GM18951 (cell line): Measurements from ENCODE around the gene C1QA.

Experiments used
- POLR2A ChIP-seq: IDR thresholded peaks from 4 replicates; pipeline ENCODE4 v1.6.1; 2011; ENCODE audit warnings: mild to moderate bottlenecking; ENCODE audit not compliant: insufficient read length, insufficient read depth; ENCODE audit errors: extremely low read depth
- in situ Hi-C: fragments of 300-500 bp; cut with MboI; formaldehyde crosslinking; loops from one replicate; pipeline ENCODE4 v1.12.0; 2022; ENCODE audit warnings: low sequenced_read_pairs, mixed read lengths, inconsistent platforms; ENCODE audit not compliant: unreplicated experiment

Gene C1QA

DNA sequence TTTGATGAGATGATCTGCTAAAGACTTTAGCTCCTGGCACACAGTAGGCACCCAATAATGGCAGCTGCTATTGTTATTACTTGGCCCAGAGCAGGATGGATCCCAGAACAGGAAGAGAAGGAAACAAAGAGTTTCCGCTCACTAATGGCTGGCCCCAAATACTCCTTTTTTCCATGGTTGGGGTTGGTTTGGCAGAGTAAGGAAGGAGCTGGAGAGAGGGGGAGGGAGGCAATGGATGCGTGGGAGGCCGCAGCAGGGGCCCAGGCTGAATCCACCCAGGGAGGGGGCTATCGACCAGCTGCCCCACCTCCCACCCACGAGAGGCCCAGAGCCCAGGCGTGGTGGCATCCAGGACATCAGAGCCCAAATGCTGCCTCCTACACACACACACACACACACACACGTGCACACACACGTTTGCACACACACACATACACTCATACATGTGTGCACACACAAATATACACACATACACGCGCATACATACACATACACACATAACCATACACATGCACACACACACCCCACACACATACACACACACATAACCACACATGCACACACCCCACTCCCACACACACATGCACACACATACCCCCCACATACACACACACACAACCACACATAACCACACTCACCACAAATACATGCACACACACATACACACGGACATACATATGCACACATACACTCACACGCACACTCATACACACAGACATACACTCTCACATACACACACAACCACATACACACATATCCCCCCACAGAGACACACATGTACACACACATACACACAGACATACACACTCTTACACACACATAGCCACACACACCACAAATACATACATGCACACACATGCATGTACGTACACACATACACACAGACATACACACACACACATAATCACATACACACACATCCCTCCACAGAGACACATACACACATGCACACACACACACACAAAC, 41.8 kb downstream of the C1QA start:
- no peak for TF ChIP-seq POLR2A
- in situ Hi-C loops: no loop called here

DNA sequence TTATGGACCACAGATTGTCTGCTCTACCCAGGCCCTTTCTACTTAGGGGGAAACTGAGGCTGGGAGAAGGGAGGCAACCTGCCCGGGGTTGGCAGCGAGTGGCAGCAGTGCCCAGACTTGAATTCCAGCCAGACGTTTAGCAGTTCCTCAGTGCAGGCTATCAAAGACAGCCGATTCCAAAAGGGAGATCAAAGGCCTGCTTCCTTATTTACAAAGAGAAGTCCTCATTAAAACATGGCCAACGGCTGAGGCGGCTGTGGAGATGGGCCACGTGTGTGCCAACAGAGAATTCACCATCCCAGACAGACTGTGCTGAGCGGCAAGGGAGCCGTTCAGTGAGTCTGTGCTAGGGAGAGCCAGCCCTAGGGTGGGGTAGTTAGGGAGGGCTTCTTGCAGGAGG, 44.3 kb downstream of the C1QA start:
- in situ Hi-C loops: no loop called here
- no peak for TF ChIP-seq POLR2A

GRCh38 chr1:22681556-22682276, 45.3 kb downstream of the C1QA start:
- in situ Hi-C loops: no loop called here
- no peak for TF ChIP-seq POLR2A

DNA sequence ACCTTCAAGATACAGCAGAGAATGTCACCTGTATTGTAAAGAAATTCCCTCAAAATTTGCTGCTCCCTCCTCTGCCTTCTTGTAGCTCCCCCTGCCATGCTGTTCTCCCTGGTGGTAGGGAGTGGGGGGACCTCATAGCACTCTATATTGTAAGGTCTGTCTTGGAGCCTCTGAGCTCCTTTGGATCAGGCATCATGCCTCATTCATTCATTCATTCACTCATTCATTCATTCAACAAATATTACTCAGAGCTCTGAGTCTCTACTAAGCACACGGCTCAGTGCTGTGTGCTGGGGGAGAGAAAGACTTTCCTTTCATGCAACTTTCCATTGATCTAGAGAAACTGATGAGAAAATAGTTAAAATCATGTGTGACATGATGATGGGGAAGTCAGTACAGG, 47.1 kb downstream of the C1QA start:
- no peak for TF ChIP-seq POLR2A
- in situ Hi-C loops: no loop called here

DNA sequence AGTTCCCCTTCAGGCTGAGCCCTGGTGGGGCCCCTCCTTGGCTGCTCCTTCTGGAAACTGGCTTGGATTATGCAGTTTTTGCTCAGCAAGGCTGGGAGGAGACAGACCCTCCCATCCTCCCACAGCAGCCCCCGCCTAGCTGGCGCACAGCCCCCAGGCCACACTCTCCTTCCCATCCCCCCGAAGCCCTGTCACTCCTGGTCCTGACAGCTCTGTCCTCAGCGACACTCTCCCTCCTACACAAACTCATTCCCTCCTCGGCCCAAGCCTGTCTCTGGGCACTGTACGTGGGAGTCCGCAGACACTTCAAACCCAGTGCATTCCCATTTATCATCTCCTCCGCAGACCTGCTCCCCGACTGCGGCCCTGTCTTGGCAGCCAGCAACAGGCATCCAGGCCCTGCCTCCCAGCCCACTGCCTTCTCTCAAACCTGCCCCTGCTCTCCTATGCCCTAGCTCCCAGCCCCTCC, 49.2 kb downstream of the C1QA start:
- no peak for TF ChIP-seq POLR2A
- in situ Hi-C loops: no loop called here

GRCh38 chr1:22687191-22687590, 50.8 kb downstream of the C1QA start:
- TF ChIP-seq POLR2A: no peak

GRCh38 chr1:22688466-22688865, 52.0 kb downstream of the C1QA start:
- in situ Hi-C loops: no loop called here
- no peak for TF ChIP-seq POLR2A

More at GRCh38 chr1:22687191-22687590, 50.8 kb downstream of the C1QA start:
- in situ Hi-C loops: no loop called here
